ENCODE data around the gene TMEM178B. TPM values are rescaled to one million over a fixed set of nuclear protein-coding genes. Genes with fewer than 3 reads are reported as not detected.

The TMEM178B gene
- total RNA-seq, 1 experiment from 2014 or later: 1.1 TPM

- Histone ChIP-seq H3K27me3 (ENCODE audit: control insufficient read depth, insufficient read depth, low read length) (peaks cover 17% of the 10 kb centered on the region), H3K36me3 (replicated peaks; ENCODE audit: control insufficient read depth, insufficient read depth, low read length) (no peaks in the 10 kb centered on the region; the same call in 1 of the 2 replicates), H3K4me3 (ENCODE audit: insufficient read depth, low read depth, low read length) (no peak overlapping the region)
- DNase-seq: no peak
Observed at GRCh38 chr7:141513720-141514119, 439.9 kb downstream of the TMEM178B start.

- no peaks in the 10 kb centered on the region; the same call in 1 of the 2 replicates for H3K36me3 ChIP-seq (replicated peaks; ENCODE audit: control insufficient read depth, insufficient read depth, low read length)
- DNase-seq: no peak
- no peak overlapping the region for H3K4me3 ChIP-seq (ENCODE audit: insufficient read depth, low read depth, low read length)
- H3K27me3 ChIP-seq (ENCODE audit: control insufficient read depth, insufficient read depth, low read length): peaks cover 17% of the 10 kb centered on the region
Observed at GRCh38 chr7:141515941-141516340, 442.1 kb downstream of the TMEM178B start.

GRCh38 chr7:141519623-141520022 is 445.8 kb downstream of the TMEM178B start:
- Histone ChIP-seq H3K4me3 (ENCODE audit: insufficient read depth, low read depth, low read length) (no peak overlapping the region), H3K27me3 (ENCODE audit: control insufficient read depth, insufficient read depth, low read length) (no peaks in the 10 kb centered on the region), H3K36me3 (replicated peaks; ENCODE audit: control insufficient read depth, insufficient read depth, low read length) (no peaks in the 10 kb centered on the region)
- DNase-seq: no peak

- no peaks in the 10 kb centered on the region for H3K36me3 ChIP-seq (replicated peaks; ENCODE audit: control insufficient read depth, insufficient read depth, low read length)
- no peaks in the 10 kb centered on the region for H3K27me3 ChIP-seq (ENCODE audit: control insufficient read depth, insufficient read depth, low read length)
- no peak overlapping the region for H3K4me3 ChIP-seq (ENCODE audit: insufficient read depth, low read depth, low read length)
- DNase-seq: no peak
Observed at GRCh38 chr7:141522657-141523342, 448.9 kb downstream of the TMEM178B start.

DNA sequence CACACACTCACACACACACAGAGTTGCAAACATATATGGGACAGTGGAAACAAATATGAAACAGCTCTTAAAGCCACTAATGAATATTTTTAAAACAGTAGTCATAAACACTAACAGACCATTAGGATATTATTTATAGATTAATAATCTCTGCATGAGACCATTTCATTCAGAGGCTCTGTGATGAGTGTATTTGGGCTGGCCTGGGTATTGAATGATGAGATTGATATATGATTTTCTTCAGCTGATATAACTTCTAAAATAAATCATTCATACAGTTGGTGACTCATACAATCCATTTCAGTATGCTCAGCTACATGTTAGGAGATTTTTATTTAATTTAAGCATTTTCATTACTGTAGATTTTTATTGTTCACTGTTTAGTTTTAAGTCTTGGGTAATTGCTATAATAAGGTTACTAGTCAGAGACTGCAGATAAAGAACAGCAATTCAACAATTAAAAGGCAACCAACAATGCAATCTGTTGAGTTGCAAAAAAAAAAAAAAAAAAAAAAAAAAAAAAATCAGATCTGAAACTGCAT is 452.2 kb downstream of the TMEM178B start:
- DNase-seq: no peak
- no peaks in the 10 kb centered on the region for H3K27me3 ChIP-seq (ENCODE audit: control insufficient read depth, insufficient read depth, low read length)
- no peaks in the 10 kb centered on the region for H3K36me3 ChIP-seq (replicated peaks; ENCODE audit: control insufficient read depth, insufficient read depth, low read length)
- no peak overlapping the region for H3K4me3 ChIP-seq (ENCODE audit: insufficient read depth, low read depth, low read length)

DNA sequence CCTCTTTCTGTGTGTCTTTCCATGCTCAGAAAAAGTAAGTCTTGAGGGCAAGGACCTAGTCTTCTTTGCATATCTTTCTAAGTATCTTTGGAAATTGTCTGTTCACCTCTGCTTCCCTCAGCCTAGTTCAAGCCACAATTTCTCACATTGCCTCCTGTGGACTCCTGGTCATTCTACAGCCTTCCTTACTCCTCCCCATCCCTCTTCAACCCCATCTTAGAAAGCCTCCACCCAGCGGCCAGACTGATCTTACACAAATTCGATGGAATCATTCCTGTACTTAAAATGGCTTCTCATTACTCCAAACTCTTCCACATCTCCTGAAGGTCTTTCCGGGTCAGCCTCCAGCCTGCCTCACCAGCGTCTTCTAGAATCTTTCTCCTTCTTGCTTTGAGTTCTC is 453.2 kb downstream of the TMEM178B start:
- no peak overlapping the region for H3K4me3 ChIP-seq (ENCODE audit: insufficient read depth, low read depth, low read length)
- no peaks in the 10 kb centered on the region for H3K27me3 ChIP-seq (ENCODE audit: control insufficient read depth, insufficient read depth, low read length)
- no peaks in the 10 kb centered on the region for H3K36me3 ChIP-seq (replicated peaks; ENCODE audit: control insufficient read depth, insufficient read depth, low read length)
- DNase-seq: no peak

GRCh38 chr7:141528399-141528798 is 454.5 kb downstream of the TMEM178B start:
- H3K36me3 ChIP-seq (replicated peaks; ENCODE audit: control insufficient read depth, insufficient read depth, low read length): no peaks in the 10 kb centered on the region
- H3K4me3 ChIP-seq (ENCODE audit: insufficient read depth, low read depth, low read length): no peak overlapping the region
- no peak for DNase-seq
- H3K27me3 ChIP-seq (ENCODE audit: control insufficient read depth, insufficient read depth, low read length): no peaks in the 10 kb centered on the region

Other genes starting within 250 kb of the TMEM178B start
- 7.7 and 11.6 TPM in 2 replicates for gene BRAF, start 149.1 kb upstream of the TMEM178B start, total RNA-seq (2014; rRNA removed; shearing (Covaris generic))
- gene MRPS33, start 59.1 kb upstream of the TMEM178B start, total RNA-seq (2014; rRNA removed; shearing (Covaris generic)): 51.0 and 61.0 TPM in 2 replicates

Data from H7 (cell line).